HG03095 (cell line): ENCODE measurements around the gene ABAT.

Experiments used
- ATAC-seq: cut with Tn5 transposase; IDR thresholded peaks from one replicate; pipeline ENCODE4 v1.9.1; 2021; ENCODE audit warnings: moderate library complexity; ENCODE audit not compliant: unreplicated experiment

ABAT gene

DNA sequence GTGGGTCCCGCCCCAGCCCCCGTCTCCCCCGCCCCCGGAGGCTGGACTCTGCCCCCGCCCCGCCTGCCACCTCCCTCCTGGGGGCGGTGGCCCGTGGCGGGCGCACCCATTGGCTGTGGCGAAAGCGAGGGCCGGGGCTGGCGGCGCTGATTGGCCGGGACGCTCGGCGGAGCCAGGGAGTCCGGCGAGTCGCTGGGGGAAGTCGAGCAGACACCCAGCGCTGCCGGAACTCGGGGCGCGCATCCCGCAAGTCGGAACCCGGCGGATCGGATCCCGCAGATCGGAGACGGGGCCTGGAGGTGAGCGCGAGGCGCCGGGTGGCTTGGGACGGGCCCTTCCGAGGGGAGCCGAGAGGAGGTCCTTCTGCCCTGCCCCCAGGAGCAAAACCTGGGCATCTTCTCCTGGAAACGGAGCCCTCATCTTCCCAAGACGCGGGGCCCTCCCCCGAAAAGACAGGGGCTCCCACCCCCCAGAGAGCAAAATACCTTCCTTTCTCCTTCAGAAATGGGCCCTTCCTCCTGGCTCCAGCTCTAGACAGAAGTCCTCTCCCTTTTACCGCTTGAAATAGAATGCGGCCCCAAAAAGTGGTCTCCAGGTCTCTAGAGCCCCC lies at the start of gene ABAT:
ABAT (plus strand) TSS at position 205 of the 610 bp plus-strand sequence. CDS start 61,123 bp downstream, outside the sequence.
- ATAC-seq, result peak; percentile 100

GRCh38 chr16:8625491-8626087 lies 48.8 kb upstream of the ABAT start:
- no peak for ATAC-seq

- ATAC-seq, result no peak
Measured at GRCh38 chr16:8626946-8627345, 47.5 kb upstream of the ABAT start.

GRCh38 chr16:8627456-8627855 lies 47.0 kb upstream of the ABAT start:
- ATAC-seq, result no peak

DNA sequence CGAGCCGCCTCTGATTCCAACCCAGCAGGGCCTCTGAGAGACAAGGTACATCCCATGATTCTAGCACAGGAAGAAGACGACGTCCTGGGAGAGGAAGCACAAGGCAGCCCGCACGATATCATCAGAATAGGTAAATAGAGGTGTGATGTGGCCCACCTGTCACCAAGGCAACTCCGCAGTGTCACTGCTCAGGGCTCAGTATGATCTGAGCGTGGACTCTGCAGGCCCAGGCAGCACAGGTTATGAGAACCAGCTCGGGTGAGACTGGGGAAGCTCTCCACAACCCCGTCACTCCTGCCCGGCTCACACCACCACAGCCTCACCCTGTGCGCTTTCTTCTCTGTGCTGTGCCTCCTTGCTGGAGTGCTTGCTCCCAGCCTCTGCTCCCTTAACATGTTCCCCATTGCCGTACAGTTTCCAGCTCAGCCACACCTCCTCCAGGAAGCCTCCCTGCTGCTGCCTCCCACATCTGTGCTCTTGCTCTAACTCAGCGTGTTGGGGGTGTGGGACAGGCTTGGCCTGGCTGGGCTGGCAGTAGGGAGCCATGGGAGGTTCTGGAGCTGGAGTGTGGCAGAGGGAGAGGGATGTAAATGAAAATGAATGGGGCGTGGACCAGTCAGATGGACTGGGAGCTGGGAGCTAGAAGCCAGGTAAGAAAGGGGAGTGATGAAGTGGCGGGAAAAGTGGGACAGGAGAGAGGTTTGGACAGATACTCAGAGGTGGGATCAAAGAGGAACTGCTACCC lies 45.3 kb upstream of the ABAT start:
- no peak for ATAC-seq

DNA sequence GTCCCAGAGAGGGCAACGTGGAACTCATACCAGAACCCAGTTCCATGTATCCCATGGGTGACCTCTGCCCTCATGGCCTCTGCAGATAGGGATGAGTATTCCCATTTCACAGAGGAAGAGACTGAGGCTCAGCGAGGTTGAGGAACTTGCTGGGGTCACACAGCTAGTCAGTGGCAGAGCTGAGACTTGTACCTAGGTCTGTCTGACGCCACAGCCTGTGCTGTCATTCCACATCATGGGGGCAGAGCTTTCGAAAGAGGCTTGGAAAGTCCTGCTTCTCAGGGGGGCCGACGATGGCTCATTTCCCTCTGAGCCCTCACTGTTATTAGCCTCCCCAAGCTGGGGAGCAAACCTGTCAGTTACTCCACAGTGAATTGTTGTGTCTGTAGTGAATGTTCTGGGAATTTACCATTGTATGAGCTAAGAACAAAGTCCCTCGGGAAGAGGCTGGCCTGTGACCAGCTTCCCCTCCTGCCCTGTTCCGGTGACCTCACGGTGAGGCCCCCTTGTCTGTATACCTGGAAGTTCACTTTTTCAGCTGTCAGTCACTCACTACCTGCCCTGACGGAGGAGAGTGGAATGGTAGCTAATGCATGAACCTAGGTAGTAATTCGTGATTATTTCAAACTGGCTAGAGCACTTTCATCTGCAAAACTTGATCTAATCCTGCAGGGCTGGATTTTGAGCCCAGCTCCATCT lies 44.0 kb upstream of the ABAT start:
- ATAC-seq, result no peak

- no peak for ATAC-seq
Measured at GRCh38 chr16:8631373-8631772, 43.0 kb upstream of the ABAT start.

DNA sequence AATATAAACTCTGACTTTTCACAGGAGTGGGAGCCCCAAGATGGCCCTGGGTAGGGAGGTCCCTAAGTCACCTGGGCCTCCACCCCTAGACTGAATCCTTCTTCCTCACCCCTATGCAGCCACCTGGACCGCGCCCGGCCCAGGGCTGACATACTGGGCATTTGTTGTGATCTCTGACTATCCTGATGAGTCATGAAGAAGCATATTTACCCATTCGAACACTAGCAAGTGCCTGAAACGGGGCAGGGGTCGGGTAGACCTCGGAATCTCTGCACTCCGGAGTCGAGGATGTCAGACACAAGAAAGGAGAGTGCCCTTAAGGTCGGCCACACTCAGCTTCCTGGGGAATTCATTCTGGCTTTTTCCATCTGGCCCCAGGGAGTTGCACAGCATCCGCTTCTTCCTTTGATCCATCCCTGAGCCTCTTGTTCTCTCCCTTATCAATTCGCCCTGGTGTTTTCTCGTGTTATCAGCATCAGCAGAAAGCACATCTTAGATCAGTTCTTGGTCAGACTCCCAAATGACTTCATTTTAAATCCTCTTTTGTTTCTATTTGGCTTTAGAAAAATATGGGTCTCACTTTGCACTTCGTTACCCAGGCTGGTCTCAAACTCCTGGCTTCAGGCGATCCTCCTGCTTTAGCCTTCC lies 42.5 kb upstream of the ABAT start:
- no peak for ATAC-seq

GRCh38 chr16:8632675-8633182 lies 41.7 kb upstream of the ABAT start:
- no peak for ATAC-seq

- no peak for ATAC-seq
Measured at GRCh38 chr16:8634991-8635736, 39.3 kb upstream of the ABAT start.

DNA sequence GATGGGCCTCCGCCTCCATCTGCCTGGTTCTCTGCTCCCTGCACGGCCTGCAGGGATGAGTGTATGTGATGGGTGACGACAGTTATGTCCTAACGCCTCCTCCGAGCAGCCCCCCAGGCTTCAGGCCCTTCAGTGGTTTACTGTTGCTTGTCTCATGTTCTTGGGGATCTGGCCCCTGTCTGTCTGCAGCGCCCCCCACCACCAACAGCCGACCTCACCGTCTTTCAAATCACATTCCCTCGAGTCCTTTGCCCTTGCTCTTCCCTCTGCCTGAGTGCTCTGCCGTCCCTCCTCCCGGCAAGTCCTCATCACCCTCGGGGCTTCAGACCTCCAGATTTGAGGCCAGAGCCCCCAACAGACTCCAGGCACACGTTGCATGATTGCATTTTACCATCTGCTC lies 34.7 kb upstream of the ABAT start:
- ATAC-seq, result no peak

DNA sequence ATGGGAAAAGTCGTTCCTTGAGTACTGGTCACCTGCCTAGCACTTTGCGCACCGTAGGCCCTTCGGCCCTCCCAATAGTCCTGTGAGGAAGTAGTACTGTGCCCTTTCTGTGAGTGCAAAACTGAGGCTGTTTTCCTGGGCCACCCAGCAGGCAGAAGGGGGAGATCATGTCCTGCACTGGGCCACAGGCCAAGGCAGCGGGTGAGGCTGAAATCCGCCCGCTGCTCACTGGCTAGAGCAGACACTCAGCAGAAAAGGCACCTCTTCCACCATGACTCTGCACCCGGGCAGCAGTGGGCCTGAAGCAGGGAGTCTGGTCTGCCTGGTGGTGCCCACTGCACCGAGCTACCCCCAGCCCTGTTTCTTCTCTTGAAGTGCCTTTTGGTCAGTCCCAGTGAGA lies 32.7 kb upstream of the ABAT start:
- ATAC-seq, result no peak

DNA sequence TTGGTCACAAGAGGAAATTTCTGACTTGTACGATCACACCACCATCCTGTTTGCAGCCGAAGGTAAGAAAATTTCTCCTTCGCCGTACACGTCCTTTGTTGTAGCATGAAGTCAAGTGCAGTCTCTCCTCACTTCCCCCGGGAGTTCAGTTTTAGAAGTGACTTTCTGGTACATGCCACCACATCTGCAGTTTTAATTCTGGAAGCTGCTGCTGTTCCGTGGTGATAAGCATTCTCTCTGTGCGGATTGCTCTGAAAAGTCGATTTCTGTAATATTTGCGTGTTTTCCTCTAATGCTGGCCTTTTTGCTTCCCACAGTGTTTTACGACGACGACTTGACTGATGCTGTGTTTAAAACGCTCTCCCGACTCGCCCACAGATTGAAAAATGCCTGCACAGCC lies 32.3 kb upstream of the ABAT start:
- ATAC-seq, result no peak

DNA sequence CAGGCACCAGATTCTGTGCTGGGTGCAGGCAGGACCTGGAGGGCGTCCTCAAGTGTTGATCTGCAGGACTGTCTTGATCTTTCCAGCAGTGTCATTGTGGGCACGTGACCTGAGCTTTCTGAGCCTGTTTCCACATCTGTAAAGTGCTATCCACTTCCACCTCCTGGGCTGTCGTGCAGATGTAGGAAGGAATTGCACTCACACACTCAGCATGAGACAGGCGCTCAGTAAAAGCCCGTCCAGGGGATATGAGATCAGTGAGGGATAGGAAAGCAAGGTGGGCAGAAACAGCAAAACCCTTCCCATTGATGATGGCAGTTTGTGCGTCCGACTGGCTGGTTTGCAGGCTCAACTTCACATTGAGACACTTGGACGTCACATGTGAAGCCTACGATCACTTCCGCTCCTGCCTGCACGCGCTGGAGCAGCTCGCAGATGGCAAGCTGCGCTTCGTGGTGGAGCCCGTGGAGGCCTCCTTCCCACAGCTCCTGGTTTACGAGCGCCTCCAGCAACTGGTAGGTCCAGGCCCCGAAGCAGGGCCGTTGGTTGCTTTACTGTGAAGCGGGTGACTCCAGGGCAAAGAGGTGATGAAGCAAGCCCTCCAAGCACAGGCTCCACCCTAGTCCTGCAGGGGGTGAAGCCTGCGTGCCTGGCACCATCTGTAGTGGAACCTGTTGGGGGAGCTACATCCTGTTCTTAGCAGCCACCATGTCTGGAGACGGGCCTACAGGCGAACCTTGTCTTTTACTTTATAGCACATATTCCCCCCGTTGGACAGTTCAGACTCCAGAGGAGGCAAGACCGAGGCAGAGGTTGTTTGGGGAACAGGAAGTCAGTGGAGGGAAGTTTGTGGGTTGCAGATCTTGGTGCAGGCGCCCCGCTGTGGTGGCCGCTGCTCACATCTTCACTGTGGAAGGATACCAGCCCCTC lies 29.9 kb upstream of the ABAT start:
- ATAC-seq, result no peak

DNA sequence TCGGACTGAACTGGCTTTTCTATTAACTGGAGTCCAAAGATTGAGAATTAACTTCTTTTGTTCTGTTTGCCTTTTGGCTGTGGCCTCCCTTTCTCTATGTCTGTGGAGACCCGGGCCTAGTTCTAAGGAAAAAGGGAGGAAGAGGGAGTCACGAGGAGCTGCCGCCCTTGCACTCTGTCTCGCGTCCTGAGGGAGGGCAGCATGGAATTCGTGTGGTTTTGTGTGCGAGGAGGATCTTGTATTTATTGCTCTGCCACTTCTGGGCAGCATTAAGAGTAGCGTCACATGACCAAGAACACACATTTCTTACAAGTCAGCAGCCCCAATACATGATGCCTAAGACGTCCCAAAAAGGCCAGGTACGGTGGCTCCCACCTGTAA lies 29.3 kb upstream of the ABAT start:
- ATAC-seq, result no peak

DNA sequence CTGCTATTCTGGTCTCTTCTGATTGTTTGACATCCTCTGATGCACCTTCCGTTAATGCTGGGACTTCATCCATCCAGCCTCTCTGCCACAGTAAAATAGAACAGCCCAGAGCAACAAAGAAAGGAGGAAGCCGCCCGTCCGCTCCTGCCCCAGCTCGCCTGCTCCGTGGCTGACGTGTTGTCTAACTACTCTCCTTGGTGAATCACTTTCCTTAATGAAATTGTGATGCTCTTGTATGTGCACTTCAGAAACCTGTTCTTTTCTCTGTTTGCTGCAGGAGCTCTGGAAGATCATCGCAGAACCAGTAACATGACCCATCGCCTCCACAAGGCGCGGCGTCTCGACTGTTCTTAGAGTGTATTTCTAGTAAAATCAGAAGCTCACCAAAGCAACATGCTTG lies 28.6 kb upstream of the ABAT start:
- no peak for ATAC-seq

GRCh38 chr16:8646326-8647053 lies 27.9 kb upstream of the ABAT start:
- no peak for ATAC-seq

DNA sequence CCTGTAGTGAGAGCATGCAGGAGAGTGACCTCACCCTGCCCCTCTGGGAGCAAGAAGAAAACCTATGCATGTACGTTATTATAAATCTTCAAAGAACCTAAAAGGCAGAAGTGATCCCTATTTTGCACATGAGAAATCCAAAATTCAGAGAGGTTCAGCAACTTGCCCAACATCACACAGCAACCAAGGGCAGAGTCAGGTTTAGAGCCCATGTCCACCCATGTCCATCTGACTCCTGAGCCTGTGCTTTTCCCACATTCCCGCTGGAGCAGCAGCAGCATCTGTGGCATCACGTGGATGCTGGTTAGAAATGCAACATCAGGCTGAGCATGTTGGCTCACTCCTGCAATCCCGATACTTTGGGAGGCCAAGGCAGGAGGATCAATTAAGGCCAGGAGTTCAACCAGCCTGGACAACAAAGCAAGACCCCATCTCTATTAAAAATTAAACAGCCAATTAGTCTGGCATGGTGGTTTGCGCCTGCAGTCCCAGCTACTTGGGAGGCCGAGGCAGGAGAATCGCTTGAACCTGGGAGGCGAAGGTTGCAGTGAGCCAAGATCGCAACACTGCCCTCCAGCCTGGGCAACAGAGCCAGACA lies 26.6 kb upstream of the ABAT start:
- no peak for ATAC-seq
